OCI-LY3 (cell line): ENCODE measurements around the gene DUXA.

Experiments used
- H2AFZ ChIP-seq: fragments of 200-600, 300-600 bp; shearing (Covaris generic); 2 replicates; pipeline ENCODE4 v1.6.0; 2014; ENCODE audit warnings: antibody characterized with exemption, low read depth, low read length
- H3K27ac ChIP-seq: fragments of 200-600, 300-600 bp; sonication (generic); 2 replicates; pipeline ENCODE4 v1.5.1; 2014; ENCODE audit warnings: mild to moderate bottlenecking, low read length, moderate library complexity, mixed read lengths
- H3K27me3 ChIP-seq: fragments of 200-600, 300-600 bp; sonication (generic); 2 replicates; pipeline ENCODE4 v1.6.1; 2014; ENCODE audit warnings: low read depth, low read length, mixed read lengths
- H3K36me3 ChIP-seq: fragments of 200-600, 300-600 bp; sonication (generic); replicated peaks from 2 replicates; pipeline ENCODE3; 2014; ENCODE audit warnings: low read depth, low read length, mixed read lengths
- H3K4me1 ChIP-seq: fragments of 300-600, 200-600 bp; sonication (generic); 2 replicates; pipeline ENCODE4 v1.6.1; 2014; ENCODE audit warnings: low read length, mixed read lengths
- H3K4me2 ChIP-seq: fragments of 200-600, 300-600 bp; sonication (generic); 2 replicates; pipeline ENCODE4 v1.6.1; 2014; ENCODE audit warnings: low read length, mixed read lengths
- H3K4me3 ChIP-seq: fragments of 300-600, 200-600 bp; sonication (generic); 2 replicates; pipeline ENCODE4 v1.5.1; 2014; ENCODE audit warnings: antibody characterized with exemption, mild to moderate bottlenecking, low read length, moderate library complexity
- H3K79me2 ChIP-seq: fragments of 300-600, 200-600 bp; shearing (Covaris generic); 2 replicates; pipeline ENCODE4 v1.6.1; 2014; ENCODE audit warnings: mild to moderate bottlenecking, low read length, mixed read lengths
- H3K9ac ChIP-seq: fragments of 300-600, 200-600 bp; shearing (Covaris generic); 2 replicates; pipeline ENCODE4 v1.6.0; 2014; ENCODE audit warnings: mild to moderate bottlenecking, low read length, moderate library complexity
- H3K9me3 ChIP-seq: fragments of 200-600, 300-600 bp; shearing (Covaris generic); 2 replicates; pipeline ENCODE4 v1.6.1; 2014; ENCODE audit warnings: low read length, mixed read lengths; ENCODE audit not compliant: insufficient read depth
- H4K20me1 ChIP-seq: fragments of 200-600, 300-600 bp; sonication (generic); 2 replicates; pipeline ENCODE4 v1.6.1; 2016; ENCODE audit warnings: low read length, mixed read lengths; ENCODE audit not compliant: insufficient read depth
- EZH2phosphoT487 ChIP-seq: fragments of 200-600 bp; shearing (Covaris generic); IDR thresholded peaks from 2 replicates; pipeline ENCODE4 v1.6.1; 2018; ENCODE audit warnings: antibody characterized with exemption, mixed run types, low read depth
- TF ChIP-seq, protein P1 (sequence below): fragments of 200-600, 300-600 bp; sonication (generic); IDR thresholded peaks from 2 replicates; pipeline ENCODE4 v1.5.1; 2014; ENCODE audit warnings: antibody characterized with exemption, low read length, low read depth

The DUXA gene

DNA sequence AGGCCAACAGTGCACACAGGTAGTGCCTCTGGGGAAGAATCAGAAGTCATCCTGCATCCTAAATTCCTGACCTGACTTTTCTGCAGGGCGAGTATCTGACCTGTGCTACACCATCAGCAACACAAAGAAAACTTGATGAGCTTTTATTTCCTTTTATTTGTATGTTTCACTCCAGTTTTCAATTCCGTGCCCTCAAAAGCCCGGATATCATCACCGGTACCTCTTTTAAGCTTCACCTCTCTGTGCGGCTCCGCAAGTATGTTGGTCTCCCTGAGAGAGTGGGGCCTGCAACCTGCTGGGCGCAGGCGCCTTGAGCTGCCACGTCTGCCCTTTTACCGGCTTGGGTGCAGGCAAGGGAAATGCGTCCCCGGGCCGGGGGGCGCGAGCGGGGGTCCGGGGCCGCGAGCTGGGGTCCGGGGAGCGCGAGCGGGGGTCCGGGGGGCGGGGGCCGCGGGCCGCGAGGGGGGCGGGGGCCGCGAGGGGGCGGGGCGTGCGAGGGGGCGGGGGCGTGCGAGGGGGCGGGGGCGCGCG is 4.3 kb upstream of the DUXA start:
- H3K4me2 ChIP-seq: peak overlapping the region; percentile 51
- peak overlapping the region; percentile 75 for H3K4me3 ChIP-seq
- peak overlapping the region; percentile 57 for H3K9ac ChIP-seq

DNA sequence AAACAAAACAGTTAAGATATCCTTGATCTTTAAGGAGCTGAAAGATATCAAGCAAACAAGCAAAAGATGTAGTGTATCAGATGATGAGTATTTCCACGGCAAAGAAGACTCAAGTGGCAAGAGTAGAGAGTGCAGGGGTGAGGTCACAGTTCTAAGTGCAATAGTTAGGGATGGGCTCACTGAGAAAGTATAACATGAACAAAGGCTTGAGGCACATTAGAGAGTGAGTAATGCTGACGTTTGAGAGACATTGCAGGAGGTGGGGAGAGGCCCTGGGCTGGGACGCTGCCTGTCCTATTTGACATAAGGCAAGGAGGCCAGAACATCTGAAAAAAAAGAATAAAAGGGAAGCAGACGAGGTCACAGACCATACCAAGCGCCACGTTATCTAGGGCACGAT is 1.4 kb downstream of the DUXA start:
- no peaks in the 10 kb centered on the region for H3K79me2 ChIP-seq
- H3K9me3 ChIP-seq: 0 out of 2 replicates have a peak, but pooled peaks cover 7% of the 10 kb centered on the region
- no peaks in the 10 kb centered on the region for H3K27me3 ChIP-seq
- H3K4me1 ChIP-seq: no peaks in the 10 kb centered on the region
- no peaks in the 10 kb centered on the region for H4K20me1 ChIP-seq
- H3K36me3 ChIP-seq: no peaks in the 10 kb centered on the region
- no peak overlapping the region for H3K9ac ChIP-seq
- no peak overlapping the region for H3K4me2 ChIP-seq
- no peak overlapping the region for H2AFZ ChIP-seq
- no peak overlapping the region for H3K27ac ChIP-seq
- H3K4me3 ChIP-seq: no peak overlapping the region
- TF ChIP-seq EZH2phosphoT487: no peak
- TF ChIP-seq, protein P1, sequence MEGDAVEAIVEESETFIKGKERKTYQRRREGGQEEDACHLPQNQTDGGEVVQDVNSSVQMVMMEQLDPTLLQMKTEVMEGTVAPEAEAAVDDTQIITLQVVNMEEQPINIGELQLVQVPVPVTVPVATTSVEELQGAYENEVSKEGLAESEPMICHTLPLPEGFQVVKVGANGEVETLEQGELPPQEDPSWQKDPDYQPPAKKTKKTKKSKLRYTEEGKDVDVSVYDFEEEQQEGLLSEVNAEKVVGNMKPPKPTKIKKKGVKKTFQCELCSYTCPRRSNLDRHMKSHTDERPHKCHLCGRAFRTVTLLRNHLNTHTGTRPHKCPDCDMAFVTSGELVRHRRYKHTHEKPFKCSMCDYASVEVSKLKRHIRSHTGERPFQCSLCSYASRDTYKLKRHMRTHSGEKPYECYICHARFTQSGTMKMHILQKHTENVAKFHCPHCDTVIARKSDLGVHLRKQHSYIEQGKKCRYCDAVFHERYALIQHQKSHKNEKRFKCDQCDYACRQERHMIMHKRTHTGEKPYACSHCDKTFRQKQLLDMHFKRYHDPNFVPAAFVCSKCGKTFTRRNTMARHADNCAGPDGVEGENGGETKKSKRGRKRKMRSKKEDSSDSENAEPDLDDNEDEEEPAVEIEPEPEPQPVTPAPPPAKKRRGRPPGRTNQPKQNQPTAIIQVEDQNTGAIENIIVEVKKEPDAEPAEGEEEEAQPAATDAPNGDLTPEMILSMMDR: no peak

More for the DNA sequence above, 4.3 kb upstream of the DUXA start:
- Histone ChIP-seq H3K27ac (peak overlapping the region; percentile 4; the same call in 1 of the 2 replicates), H2AFZ (peak overlapping the region; percentile 85; the same call in 1 of the 2 replicates), H3K36me3 (no peaks in the 10 kb centered on the region), H3K9me3 (no peaks in the 10 kb centered on the region), H3K4me1 (peaks cover 3% of the 10 kb centered on the region; the same call in 1 of the 2 replicates), H4K20me1 (no peaks in the 10 kb centered on the region), H3K27me3 (no peaks in the 10 kb centered on the region), H3K79me2 (no peaks in the 10 kb centered on the region)
- TF ChIP-seq EZH2phosphoT487: no peak
- TF ChIP-seq, protein P1: no peak

DNA sequence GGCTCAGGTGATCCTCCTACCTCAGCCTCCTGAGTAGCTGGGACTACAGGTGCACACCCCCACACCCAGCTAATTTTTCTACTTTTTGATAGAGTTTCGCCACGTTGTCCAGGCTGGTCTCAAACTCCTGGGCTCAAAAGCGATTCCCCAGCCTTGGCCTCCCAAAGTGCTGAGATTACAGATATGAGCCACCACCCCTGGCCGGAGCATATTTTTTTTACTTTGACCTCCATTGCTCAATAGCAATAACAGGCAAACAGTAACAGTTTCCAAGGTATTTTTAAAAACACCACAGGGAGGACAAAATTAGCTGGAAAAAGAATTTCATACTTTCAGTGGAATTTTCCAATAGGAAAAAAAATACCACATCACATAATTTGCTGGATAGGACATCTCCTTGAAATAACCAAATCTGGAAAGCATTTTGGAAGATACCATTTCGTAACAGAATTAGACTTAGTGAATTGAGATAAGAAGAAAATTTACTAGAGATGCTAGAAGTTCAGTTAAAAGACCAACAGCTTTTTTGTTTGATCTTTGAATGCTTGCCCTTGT is 5.2 kb downstream of the DUXA start:
- Histone ChIP-seq H3K36me3 (no peaks in the 10 kb centered on the region), H4K20me1 (no peaks in the 10 kb centered on the region), H3K4me1 (no peaks in the 10 kb centered on the region), H3K4me2 (no peak overlapping the region), H2AFZ (no peak overlapping the region), H3K27ac (no peak overlapping the region), H3K9me3 (peaks cover 12% of the 10 kb centered on the region; the same call in 1 of the 2 replicates), H3K4me3 (no peak overlapping the region), H3K27me3 (no peaks in the 10 kb centered on the region), H3K9ac (no peak overlapping the region), H3K79me2 (no peaks in the 10 kb centered on the region)
- TF ChIP-seq EZH2phosphoT487: no peak
- TF ChIP-seq, protein P1: no peak

DNA sequence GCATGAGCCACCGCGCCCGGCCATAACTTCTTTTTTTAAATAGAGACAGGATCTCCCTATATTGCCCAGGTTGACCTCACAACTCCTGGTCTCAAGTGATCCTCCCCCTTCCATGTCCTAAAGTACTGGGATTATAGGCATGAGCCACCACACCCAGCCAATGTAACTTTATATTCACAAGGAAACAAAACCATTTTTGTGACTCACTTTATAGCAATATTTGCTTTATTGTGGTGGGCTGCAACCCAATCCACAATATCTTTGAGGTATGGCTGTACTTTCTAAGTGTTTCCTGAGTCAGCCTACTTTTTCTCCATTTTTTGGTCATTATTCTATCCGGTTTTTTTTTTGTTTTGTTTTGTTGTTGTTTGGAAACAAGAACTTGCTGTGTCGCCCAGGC is 14.4 kb downstream of the DUXA start:
- Histone ChIP-seq H3K36me3 (no peaks in the 10 kb centered on the region), H3K9ac (no peak overlapping the region), H4K20me1 (no peaks in the 10 kb centered on the region), H3K4me2 (no peak overlapping the region), H3K4me3 (no peak overlapping the region), H3K9me3 (no peaks in the 10 kb centered on the region), H3K27ac (no peak overlapping the region), H3K4me1 (no peaks in the 10 kb centered on the region), H2AFZ (no peak overlapping the region), H3K27me3 (no peaks in the 10 kb centered on the region), H3K79me2 (no peaks in the 10 kb centered on the region)
- TF ChIP-seq, protein P1: no peak
- no peak for TF ChIP-seq EZH2phosphoT487
